TTC549 (cell line): Measurements from ENCODE around the gene PDE8A.
"Not testable (repeated sequence)": the region's sequence is repeated elsewhere in the genome, so short reads cannot be mapped to it uniquely, and the experiment has no call there.

Experiments
- FAIRE-seq: peaks from 2 replicates; lab custom pipeline; 2012; peaks lifted over from hg19 to GRCh38; lab: Jason Lieb, UNC

PDE8A gene

GRCh38 chr15:84988909-84989644 is 7.4 kb downstream of the PDE8A start:
- FAIRE-seq, result no peak

- FAIRE-seq, result no peak
Observed at GRCh38 chr15:84990507-84990906, 8.9 kb downstream of the PDE8A start.

- no peak for FAIRE-seq
Observed at GRCh38 chr15:84991014-84991712, 9.5 kb downstream of the PDE8A start.

- no peak for FAIRE-seq
Observed at GRCh38 chr15:84992157-84992944, 10.7 kb downstream of the PDE8A start.

- no peak for FAIRE-seq
Observed at GRCh38 chr15:84996055-84996454, 14.4 kb downstream of the PDE8A start.

GRCh38 chr15:84996714-84997113 is 15.1 kb downstream of the PDE8A start:
- FAIRE-seq, result not testable (repeated sequence)

- FAIRE-seq, result not testable (repeated sequence)
Observed at GRCh38 chr15:84997214-84997613, 15.6 kb downstream of the PDE8A start.

GRCh38 chr15:85000189-85000864 is 18.7 kb downstream of the PDE8A start:
- FAIRE-seq, result no peak

GRCh38 chr15:85000937-85001336 is 19.3 kb downstream of the PDE8A start:
- FAIRE-seq, result no peak

GRCh38 chr15:85002517-85002916 is 20.9 kb downstream of the PDE8A start:
- FAIRE-seq, result no peak

GRCh38 chr15:85003593-85004312 is 22.1 kb downstream of the PDE8A start:
- FAIRE-seq, result no peak

GRCh38 chr15:85004550-85004949 is 22.9 kb downstream of the PDE8A start:
- FAIRE-seq, result no peak

GRCh38 chr15:85005319-85005718 is 23.7 kb downstream of the PDE8A start:
- FAIRE-seq, result no peak

- no peak for FAIRE-seq
Observed at GRCh38 chr15:85005746-85006145, 24.1 kb downstream of the PDE8A start.

GRCh38 chr15:85006201-85006600 is 24.5 kb downstream of the PDE8A start:
- no peak for FAIRE-seq

- no peak for FAIRE-seq
Observed at GRCh38 chr15:85006655-85007054, 25.0 kb downstream of the PDE8A start.

- FAIRE-seq, result no peak
Observed at GRCh38 chr15:85007137-85007536, 25.5 kb downstream of the PDE8A start.

GRCh38 chr15:85007741-85008397 is 26.2 kb downstream of the PDE8A start:
- no peak for FAIRE-seq

GRCh38 chr15:85008474-85009260 is 27.0 kb downstream of the PDE8A start:
- no peak for FAIRE-seq

GRCh38 chr15:85009435-85009834 is 27.8 kb downstream of the PDE8A start:
- no peak for FAIRE-seq

- no peak for FAIRE-seq
Observed at GRCh38 chr15:85010071-85010385, 28.4 kb downstream of the PDE8A start.
